NCI-H2227 treated with DMSO at 0.1 percent for 48 hours (cell line): ENCODE results near the gene DUOXA1.
"Not testable (repeated sequence)": the region's sequence is repeated elsewhere in the genome, so short reads cannot be mapped to it uniquely, and the experiment has no call there.

Source experiments
- DNase-seq: peaks from one replicate; lab custom pipeline; 2025; lab: John Stamatoyannopoulos, UW

DUOXA1 gene

GRCh38 chr15:45112591-45113379 is 16.9 kb downstream of the DUOXA1 start:
- no peak for DNase-seq

GRCh38 chr15:45112143-45112590 is 17.5 kb downstream of the DUOXA1 start:
- DNase-seq: no peak

GRCh38 chr15:45111390-45112142 is 18.1 kb downstream of the DUOXA1 start:
- no peak for DNase-seq

- DNase-seq: no peak
Measured at GRCh38 chr15:45110256-45110820, 19.3 kb downstream of the DUOXA1 start.

GRCh38 chr15:45107941-45108630 is 21.6 kb downstream of the DUOXA1 start:
- no peak for DNase-seq

GRCh38 chr15:45106002-45106790 is 23.5 kb downstream of the DUOXA1 start:
- no peak for DNase-seq

GRCh38 chr15:45105586-45105985 is 24.1 kb downstream of the DUOXA1 start:
- no peak for DNase-seq

- DNase-seq: not testable (repeated sequence)
Measured at GRCh38 chr15:45104170-45104569, 25.5 kb downstream of the DUOXA1 start.

GRCh38 chr15:45102226-45102625 is 27.5 kb downstream of the DUOXA1 start:
- DNase-seq: no peak

GRCh38 chr15:45101749-45102148 is 27.9 kb downstream of the DUOXA1 start:
- no peak for DNase-seq

GRCh38 chr15:45100884-45101625 is 28.6 kb downstream of the DUOXA1 start:
- no peak for DNase-seq

- DNase-seq: no peak
Measured at GRCh38 chr15:45099549-45100165, 30.0 kb downstream of the DUOXA1 start.

GRCh38 chr15:45097466-45097865 is 32.2 kb downstream of the DUOXA1 start:
- no peak for DNase-seq

GRCh38 chr15:45095661-45096060 is 34.0 kb downstream of the DUOXA1 start:
- DNase-seq: no peak

GRCh38 chr15:45094358-45094730 is 35.3 kb downstream of the DUOXA1 start:
- no peak for DNase-seq

GRCh38 chr15:45093622-45094357 is 35.9 kb downstream of the DUOXA1 start:
- DNase-seq: no peak

GRCh38 chr15:45093013-45093412 is 36.7 kb downstream of the DUOXA1 start:
- DNase-seq: no peak

- no peak for DNase-seq
Measured at GRCh38 chr15:45091576-45091975, 38.1 kb downstream of the DUOXA1 start.

GRCh38 chr15:45091161-45091560 is 38.5 kb downstream of the DUOXA1 start:
- no peak for DNase-seq
